Neural progenitor cell (in vitro differentiated cells): ENCODE data around the gene MIA2. TPM values are rescaled to one million over a fixed set of nuclear protein-coding genes. Genes with fewer than 3 reads are reported as not detected.

Experiments used
- DNase-seq: peaks from one replicate; pipeline ENCODE4 v3.0.0-alpha.2; 2016; ENCODE audit warnings: low spot score
- H2AFZ ChIP-seq: fragments of 200-600 bp; sonication (generic); replicated peaks from 2 replicates; pipeline ENCODE4 v1.6.1; 2016; ENCODE audit warnings: antibody characterized with exemption
- H3F3A ChIP-seq: fragments of 200-600 bp; sonication (generic); 2 replicates; pipeline ENCODE4 v1.6.1; 2016; ENCODE audit warnings: antibody characterized with exemption, low read depth
- H3K27ac ChIP-seq: fragments of 200-600 bp; sonication (generic); 2 replicates; pipeline ENCODE4 v1.5.1; 2016; ENCODE audit warnings: mild to moderate bottlenecking
- H3K27me3 ChIP-seq: fragments of 200-600 bp; sonication (generic); 2 replicates; pipeline ENCODE4 v1.6.1; 2016; ENCODE audit warnings: mild to moderate bottlenecking, moderate library complexity
- H3K36me3 ChIP-seq: fragments of 200-600 bp; sonication (generic); 2 replicates; pipeline ENCODE4 v1.5.1; 2016
- H3K4me1 ChIP-seq: fragments of 200-600 bp; sonication (generic); 2 replicates; pipeline ENCODE4 v1.6.1; 2016; ENCODE audit warnings: mixed run types
- H3K4me2 ChIP-seq: fragments of 200-600 bp; sonication (generic); 2 replicates; pipeline ENCODE4 v1.6.1; 2016
- H3K4me3 ChIP-seq: fragments of 200-600 bp; sonication (generic); 2 replicates; pipeline ENCODE4 v1.5.1; 2016
- H3K79me2 ChIP-seq: fragments of 200-600 bp; sonication (generic); 2 replicates; pipeline ENCODE4 v1.6.1; 2016; ENCODE audit warnings: low read depth
- H3K9ac ChIP-seq: fragments of 200-600 bp; sonication (generic); 2 replicates; pipeline ENCODE4 v1.6.1; 2016
- H3K9me3 ChIP-seq: fragments of 200-600 bp; sonication (generic); 2 replicates; pipeline ENCODE4 v1.5.1; 2016; ENCODE audit warnings: low read depth
- H4K20me1 ChIP-seq: fragments of 200-600 bp; sonication (generic); 2 replicates; pipeline ENCODE4 v1.6.1; 2016; ENCODE audit warnings: low read depth
- H3K27ac Mint-ChIP-seq: 3 replicates; pipeline ENCODE4 v1.8.0; 2021; ENCODE audit warnings: mixed read lengths
- H3K27me3 Mint-ChIP-seq: 2 replicates; pipeline ENCODE4 v1.8.0; 2022; ENCODE audit warnings: low read depth, mild to moderate bottlenecking, inconsistent platforms, moderate library complexity, mixed read lengths; ENCODE audit not compliant: insufficient read depth
- H3K36me3 Mint-ChIP-seq: 3 replicates; pipeline ENCODE4 v1.8.0; 2021; ENCODE audit warnings: mixed read lengths
- H3K4me1 Mint-ChIP-seq: 3 replicates; pipeline ENCODE4 v1.8.0; 2021; ENCODE audit warnings: mixed read lengths
- H3K4me3 Mint-ChIP-seq: 3 replicates; pipeline ENCODE4 v1.8.0; 2021; ENCODE audit warnings: mild to moderate bottlenecking, moderate library complexity, mixed read lengths
- H3K9me3 Mint-ChIP-seq: 3 replicates; pipeline ENCODE4 v1.8.0; 2020; ENCODE audit warnings: mixed read lengths
- EZH2 ChIP-seq: fragments of 200-600 bp; sonication (generic); IDR thresholded peaks from 2 replicates; pipeline ENCODE4 v1.6.1; 2017; ENCODE audit warnings: antibody characterized with exemption, mild to moderate bottlenecking, moderate library complexity
- EZH2phosphoT487 ChIP-seq: fragments of 200-600 bp; sonication (generic); IDR thresholded peaks from 2 replicates; pipeline ENCODE4 v1.6.1; 2017; ENCODE audit warnings: antibody characterized with exemption
- total RNA-seq: library from RNA; depleted of rRNA; stranded (reverse); fragments of >200 nt; gene quantifications from 2 replicates; pipeline ENCODE4 v1.2.3, GENCODE V29; 2015; ENCODE audit warnings: low replicate concordance
- TF ChIP-seq, protein P1 (sequence below): fragments of 200-600 bp; sonication (generic); IDR thresholded peaks from 2 replicates; pipeline ENCODE4 v1.5.1; 2017; ENCODE audit warnings: antibody characterized with exemption, mild to moderate bottlenecking

The MIA2 gene
- total RNA-seq, 1 donor from 2014 or later: 13.0 TPM

DNA sequence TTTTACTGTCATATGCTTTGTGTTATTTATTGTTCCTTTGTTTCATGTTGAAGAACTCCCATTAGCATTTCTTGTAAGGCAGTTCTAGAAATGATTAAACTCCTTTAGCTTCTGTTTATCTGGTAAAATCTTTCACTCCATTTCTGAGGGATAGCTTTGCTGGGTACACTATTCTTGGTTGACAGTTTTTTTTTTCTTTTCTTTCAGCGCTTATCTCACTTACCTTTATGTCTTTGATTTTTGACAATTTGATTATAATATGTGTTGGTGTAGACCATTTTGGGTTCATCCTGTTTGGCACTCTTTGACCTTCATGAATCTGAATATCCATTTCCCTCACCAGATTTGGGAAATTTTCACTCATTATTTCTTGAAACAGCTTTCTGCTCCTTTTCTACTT is 182.4 kb downstream of the MIA2 start:
- Mint-ChIP-seq H3K9me3 (peaks cover 47% of the 10 kb centered on the region), H3K27me3 (no peaks in the 10 kb centered on the region), H3K4me3 (no peak overlapping the region), H3K27ac (no peak overlapping the region), H3K36me3 (peaks cover 38% of the 10 kb centered on the region), H3K4me1 (no peaks in the 10 kb centered on the region)
- H3K27ac ChIP-seq: no peak overlapping the region
- no peak overlapping the region for H3K4me3 ChIP-seq
- no peaks in the 10 kb centered on the region for H3F3A ChIP-seq
- H3K9ac ChIP-seq: no peak overlapping the region
- peaks cover 15% of the 10 kb centered on the region for H3K79me2 ChIP-seq
- TF ChIP-seq EZH2: no peak
- no peak for TF ChIP-seq EZH2phosphoT487
- TF ChIP-seq, protein P1, sequence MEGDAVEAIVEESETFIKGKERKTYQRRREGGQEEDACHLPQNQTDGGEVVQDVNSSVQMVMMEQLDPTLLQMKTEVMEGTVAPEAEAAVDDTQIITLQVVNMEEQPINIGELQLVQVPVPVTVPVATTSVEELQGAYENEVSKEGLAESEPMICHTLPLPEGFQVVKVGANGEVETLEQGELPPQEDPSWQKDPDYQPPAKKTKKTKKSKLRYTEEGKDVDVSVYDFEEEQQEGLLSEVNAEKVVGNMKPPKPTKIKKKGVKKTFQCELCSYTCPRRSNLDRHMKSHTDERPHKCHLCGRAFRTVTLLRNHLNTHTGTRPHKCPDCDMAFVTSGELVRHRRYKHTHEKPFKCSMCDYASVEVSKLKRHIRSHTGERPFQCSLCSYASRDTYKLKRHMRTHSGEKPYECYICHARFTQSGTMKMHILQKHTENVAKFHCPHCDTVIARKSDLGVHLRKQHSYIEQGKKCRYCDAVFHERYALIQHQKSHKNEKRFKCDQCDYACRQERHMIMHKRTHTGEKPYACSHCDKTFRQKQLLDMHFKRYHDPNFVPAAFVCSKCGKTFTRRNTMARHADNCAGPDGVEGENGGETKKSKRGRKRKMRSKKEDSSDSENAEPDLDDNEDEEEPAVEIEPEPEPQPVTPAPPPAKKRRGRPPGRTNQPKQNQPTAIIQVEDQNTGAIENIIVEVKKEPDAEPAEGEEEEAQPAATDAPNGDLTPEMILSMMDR: no peak
- no peaks in the 10 kb centered on the region for H3K4me1 ChIP-seq
- H3K36me3 ChIP-seq: peaks cover 10% of the 10 kb centered on the region
- H3K9me3 ChIP-seq: peaks cover 13% of the 10 kb centered on the region
- no peak for DNase-seq
- H4K20me1 ChIP-seq: no peaks in the 10 kb centered on the region
- no peak overlapping the region for H2AFZ ChIP-seq
- H3K27me3 ChIP-seq: no peaks in the 10 kb centered on the region
- H3K4me2 ChIP-seq: no peak overlapping the region

DNA sequence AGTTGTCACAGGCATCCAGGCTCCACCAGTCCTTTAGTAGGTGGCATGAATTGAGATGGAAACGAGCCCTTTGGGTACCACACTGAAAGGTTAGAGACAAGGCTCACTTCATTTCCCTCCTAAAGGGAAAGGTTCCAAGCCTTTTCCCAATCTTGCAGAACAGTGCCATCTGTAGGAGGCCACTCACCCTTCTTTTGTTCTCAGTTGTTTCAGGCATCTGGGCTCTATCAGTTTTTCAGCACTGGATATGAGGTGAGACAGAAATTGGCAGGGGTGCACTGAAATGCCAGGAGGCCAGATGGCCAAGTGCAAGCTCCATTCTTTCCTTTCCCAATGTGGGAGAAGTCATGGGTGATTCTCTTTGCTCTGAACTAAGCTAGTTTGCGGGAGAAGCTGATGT is 183.3 kb downstream of the MIA2 start:
- no peaks in the 10 kb centered on the region for H3K4me1 ChIP-seq
- no peak overlapping the region for H3K4me3 Mint-ChIP-seq
- no peak overlapping the region for H3K9ac ChIP-seq
- no peaks in the 10 kb centered on the region for H4K20me1 ChIP-seq
- H3K9me3 Mint-ChIP-seq: peaks cover 39% of the 10 kb centered on the region
- peaks cover 21% of the 10 kb centered on the region for H3K79me2 ChIP-seq
- no peak overlapping the region for H2AFZ ChIP-seq
- peaks cover 10% of the 10 kb centered on the region for H3K36me3 ChIP-seq
- TF ChIP-seq EZH2 (no peak), EZH2phosphoT487 (no peak)
- TF ChIP-seq, protein P1: peak; percentile 36
- peaks cover 35% of the 10 kb centered on the region for H3K36me3 Mint-ChIP-seq
- no peak for DNase-seq
- H3K27ac Mint-ChIP-seq: no peak overlapping the region
- no peak overlapping the region for H3K4me2 ChIP-seq
- peaks cover 13% of the 10 kb centered on the region for H3K9me3 ChIP-seq
- H3K4me3 ChIP-seq: no peak overlapping the region
- H3K27me3 Mint-ChIP-seq: no peaks in the 10 kb centered on the region
- H3F3A ChIP-seq: no peaks in the 10 kb centered on the region
- no peak overlapping the region for H3K27ac ChIP-seq
- no peaks in the 10 kb centered on the region for H3K27me3 ChIP-seq
- no peaks in the 10 kb centered on the region for H3K4me1 Mint-ChIP-seq

DNA sequence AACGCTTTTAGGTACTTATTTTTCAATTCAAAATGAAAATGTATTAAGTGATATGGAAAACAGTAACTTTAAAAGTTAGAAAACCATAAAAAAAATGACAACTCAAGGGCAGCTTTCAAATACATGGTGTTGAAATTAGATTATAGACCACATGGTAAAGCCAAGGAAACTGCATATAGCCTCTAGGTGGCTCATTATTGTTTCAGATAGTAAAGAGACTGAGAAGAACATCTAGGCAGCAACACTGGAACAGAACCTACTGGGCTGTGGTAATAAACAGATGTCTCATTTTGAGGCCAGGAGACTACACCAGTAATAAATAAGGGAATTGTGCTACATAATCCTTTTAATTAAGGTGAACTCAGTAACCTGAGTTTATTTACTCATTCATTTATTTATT is 185.6 kb downstream of the MIA2 start:
- H3K79me2 ChIP-seq: peaks cover 43% of the 10 kb centered on the region
- no peak overlapping the region for H3K4me2 ChIP-seq
- H3K9me3 ChIP-seq: peaks cover 13% of the 10 kb centered on the region
- TF ChIP-seq, protein P1: no peak
- TF ChIP-seq EZH2phosphoT487 (no peak), EZH2 (no peak)
- Mint-ChIP-seq H3K4me3 (no peak overlapping the region), H3K9me3 (peaks cover 31% of the 10 kb centered on the region), H3K4me1 (no peaks in the 10 kb centered on the region), H3K27ac (no peak overlapping the region), H3K36me3 (peaks cover 25% of the 10 kb centered on the region), H3K27me3 (no peaks in the 10 kb centered on the region)
- no peaks in the 10 kb centered on the region for H3K4me1 ChIP-seq
- no peaks in the 10 kb centered on the region for H3K27me3 ChIP-seq
- no peaks in the 10 kb centered on the region for H4K20me1 ChIP-seq
- H3K36me3 ChIP-seq: peaks cover 10% of the 10 kb centered on the region
- H3K4me3 ChIP-seq: no peak overlapping the region
- no peaks in the 10 kb centered on the region for H3F3A ChIP-seq
- H3K27ac ChIP-seq: no peak overlapping the region
- H3K9ac ChIP-seq: no peak overlapping the region
- no peak for DNase-seq
- no peak overlapping the region for H2AFZ ChIP-seq
